ENCODE measurements around the gene AFF4. TPM values are rescaled to one million over a fixed set of nuclear protein-coding genes. Genes with fewer than 3 reads are reported as not detected.
A peak's percentile ranks its signal among the peaks of the same experiment; 100 is the strongest.

Gene AFF4
- polyA plus RNA-seq, 1 of the 3 experiments (the other 2 are of a cell fraction): 8.1 TPM

DNA sequence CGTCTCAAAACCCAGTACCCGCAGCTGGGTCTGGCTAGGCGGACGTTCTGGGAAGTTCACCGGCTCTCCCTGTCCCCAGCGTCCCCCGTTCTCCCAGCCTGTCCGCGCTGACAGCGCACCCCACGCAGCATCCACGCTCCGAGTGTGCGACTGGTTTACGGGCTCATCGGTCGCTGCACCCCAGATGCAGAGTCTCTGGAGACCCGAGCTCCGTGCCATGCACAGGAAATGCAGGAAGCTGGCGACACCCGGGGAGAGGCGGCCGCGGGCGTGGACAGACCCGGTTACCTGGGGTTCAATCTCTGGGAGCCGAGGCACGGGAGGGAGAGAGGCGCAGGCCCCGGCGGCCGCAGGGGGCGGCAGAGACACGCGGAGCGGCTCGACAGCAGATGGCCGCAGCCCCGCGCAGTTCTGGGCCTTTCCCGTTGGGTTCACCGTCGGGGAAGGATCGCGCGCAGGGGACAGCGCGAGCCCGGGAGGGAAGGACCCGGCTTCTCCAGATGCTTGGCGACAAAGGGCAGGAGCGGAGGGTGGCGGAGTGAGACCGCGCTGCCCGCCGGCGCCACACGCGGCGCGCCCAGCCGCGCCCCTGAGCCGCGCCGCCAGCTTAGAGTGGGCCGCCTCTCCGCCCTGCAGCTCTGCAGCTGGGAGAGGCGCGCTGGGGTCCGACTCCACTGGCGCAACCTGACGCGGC lies 133.5 kb downstream of the AFF4 start:
- Histone ChIP-seq H3F3A (replicated peaks; ENCODE audit: insufficient read depth) (no peaks in the 10 kb centered on the region), H2AFZ (ENCODE audit: low read depth) (peak overlapping the region; percentile 86), H3K79me2 (ENCODE audit: insufficient read depth) (no peaks in the 10 kb centered on the region), H3K4me3 (ENCODE audit: low read depth in 2 of 2, low read length in 1 of 2) (peak overlapping the region; percentile 65 to 71), H3K4me2 (peak overlapping the region; percentile 78), H3K9me3 (no peaks in the 10 kb centered on the region), H3K27ac (ENCODE audit: low read depth in 2 of 2, low read length in 1 of 2) (no peak overlapping the region), H3K9me2 (no peaks in the 10 kb centered on the region), H3K27me3 (ENCODE audit: insufficient read depth) (no peaks in the 10 kb centered on the region), H4K20me1 (ENCODE audit: insufficient read depth) (no peaks in the 10 kb centered on the region), H3K36me3 (replicated peaks in 1 of 2; ENCODE audit: control insufficient read depth in 1 of 2, insufficient read depth in 2 of 2, low read length in 1 of 2) (no peaks in the 10 kb centered on the region), H3K9ac (peak overlapping the region; percentile 74), H3K4me1 (ENCODE audit: control insufficient read depth in 1 of 2, insufficient read depth in 2 of 2, low read depth in 1 of 2, low read length in 1 of 2) (peaks cover 0 to 5% of the 10 kb centered on the region in 2 experiments; a peak in 1 of 4 replicates)
- ChIA-PET CTCF (interaction anchor here (0.6 to 8.7 kb wide), 34 partner anchors 8 to 630 kb away, joined by 3 to 105 read pairs (median 4); partner anchors contain the start of genes CCNI2, GDF9, SOWAHA and UQCRQ), POLR2A (interaction anchor here (0.6 to 2.3 kb wide), 2 partner anchors 12 to 37 kb away, joined by 3 to 9 read pairs; partner anchors contain the start of genes GDF9 and UQCRQ)
- DNase-seq: peak; percentile 97
- WGBS (ENCODE audit: low lambda C conversion rate): 9% methylated on average over 24 of the region's 75 CpGs
- peak; percentile 44 for TF ChIP-seq MXI1 (IDR thresholded peaks at IDR 0.05; ENCODE audit: low read depth, low read length)
- peak; percentile 78 for TF ChIP-seq CTCF (IDR thresholded peaks at IDR 0.05)
- TF ChIP-seq IRF3 (IDR thresholded peaks at IDR 0.05; ENCODE audit: low read depth, low read length): no peak
- peak; percentile 75 for TF ChIP-seq RAD21 (IDR thresholded peaks at IDR 0.05; ENCODE audit: low read length)
- 0 out of 2 replicates have a peak, but pooled peaks have one; percentile 64 for TF ChIP-seq YY1 (IDR thresholded peaks at IDR 0.05; ENCODE audit: low read depth)
- no peak for TF ChIP-seq ELF1 (IDR thresholded peaks at IDR 0.05)
- peak; percentile 77 for TF ChIP-seq MAX (IDR thresholded peaks at IDR 0.05; ENCODE audit: low read depth)
- peak; percentile 16 for TF ChIP-seq CHD2 (IDR thresholded peaks at IDR 0.05; ENCODE audit: low read length, partially characterized antibody)
- peak; percentile 38; the same call in 1 of the 2 replicates for TF ChIP-seq SMC3 (IDR thresholded peaks at IDR 0.05; ENCODE audit: low read depth, low read length)
- TF ChIP-seq RCOR1 (IDR thresholded peaks at IDR 0.05; ENCODE audit: low read length): no peak
- TF ChIP-seq SIN3A (IDR thresholded peaks at IDR 0.05; ENCODE audit: borderline replicate concordance, low read depth, low read length): 0 out of 2 replicates have a peak, but pooled peaks have one; percentile 23

- no peak for DNase-seq
- Histone ChIP-seq H4K20me1 (ENCODE audit: insufficient read depth) (no peaks in the 10 kb centered on the region), H3K4me3 (ENCODE audit: low read depth in 2 of 2, low read length in 1 of 2) (no peak overlapping the region), H3K36me3 (replicated peaks in 1 of 2; ENCODE audit: control insufficient read depth in 1 of 2, insufficient read depth in 2 of 2, low read length in 1 of 2) (no peaks in the 10 kb centered on the region), H3K27ac (ENCODE audit: low read depth in 2 of 2, low read length in 1 of 2) (no peak overlapping the region), H3F3A (replicated peaks; ENCODE audit: insufficient read depth) (no peaks in the 10 kb centered on the region), H3K9ac (no peak overlapping the region), H3K79me2 (ENCODE audit: insufficient read depth) (no peaks in the 10 kb centered on the region), H3K9me2 (no peaks in the 10 kb centered on the region), H3K4me1 (ENCODE audit: control insufficient read depth in 1 of 2, insufficient read depth in 2 of 2, low read depth in 1 of 2, low read length in 1 of 2) (peaks cover 0 to 5% of the 10 kb centered on the region in 2 experiments; a peak in 1 of 4 replicates), H3K9me3 (no peaks in the 10 kb centered on the region), H2AFZ (ENCODE audit: low read depth) (no peak overlapping the region), H3K27me3 (ENCODE audit: insufficient read depth) (no peaks in the 10 kb centered on the region), H3K4me2 (no peak overlapping the region)
- 93% methylated on average over 4 of the region's 4 CpGs for WGBS (ENCODE audit: low lambda C conversion rate)
- POLR2A ChIA-PET: interaction anchor here (0.6 kb wide), 1 partner anchor 13 kb away, joined by 3 read pairs; no protein-coding TSS in a partner anchor
- CTCF ChIA-PET: interaction anchor here (0.6 to 8.7 kb wide), 27 partner anchors 9 to 631 kb away, joined by 3 to 105 read pairs (median 6); partner anchors contain the start of genes CCNI2, GDF9, SOWAHA and UQCRQ
- no peak for TF ChIP-seq TCF12 (IDR thresholded peaks at IDR 0.05)
- no peak for TF ChIP-seq CTCF (IDR thresholded peaks at IDR 0.05)
- TF ChIP-seq CHD2 (IDR thresholded peaks at IDR 0.05; ENCODE audit: low read length, partially characterized antibody): no peak
- no peak for TF ChIP-seq RFX5 (IDR thresholded peaks at IDR 0.05; ENCODE audit: low read length)
- TF ChIP-seq IRF3 (IDR thresholded peaks at IDR 0.05; ENCODE audit: low read depth, low read length): no peak
- TF ChIP-seq USF2 (IDR thresholded peaks at IDR 0.05; ENCODE audit: borderline replicate concordance, low read depth, low read length): no peak
- no peak for TF ChIP-seq TAF1 (IDR thresholded peaks at IDR 0.05; ENCODE audit: borderline replicate concordance, low read depth, low read length)
Measured at GRCh38 chr5:132828846-132829494, 134.5 kb downstream of the AFF4 start.
